GM23338 (cell line): ENCODE measurements around the gene SFI1. TPM values are rescaled to one million over a fixed set of nuclear protein-coding genes. Genes with fewer than 3 reads are reported as not detected.

Experiments used
- ATAC-seq: fragments of 200-7000 bp; cut with Tn5 transposase; 3 replicates; pipeline ENCODE4 v1.9.1; 2020
- DNase-seq: peaks from one replicate; pipeline ENCODE4 v3.0.0-alpha.2; 2015; ENCODE audit warnings: low spot score
- H2AFZ ChIP-seq: fragments of 200-600 bp; sonication (generic); 2 replicates; pipeline ENCODE4 v1.8.0; 2016; ENCODE audit warnings: antibody characterized with exemption, mild to moderate bottlenecking, moderate library complexity
- H3F3A ChIP-seq: fragments of 200-600 bp; sonication (generic); replicated peaks from 2 replicates; pipeline ENCODE4 v1.8.0; 2017; ENCODE audit warnings: antibody characterized with exemption, mixed run types, low read depth
- H3K27ac ChIP-seq: fragments of 200-600 bp; sonication (generic); 2 replicates; pipeline ENCODE4 v1.6.1; 2016; ENCODE audit warnings: low read depth
- H3K27me3 ChIP-seq: fragments of 200-600 bp; sonication (generic); 2 replicates; pipeline ENCODE4 v1.8.0; 2016; ENCODE audit warnings: mild to moderate bottlenecking, mixed run types, moderate library complexity; ENCODE audit not compliant: insufficient read depth
- H3K36me3 ChIP-seq: fragments of 200-600 bp; sonication (generic); 2 replicates; pipeline ENCODE4 v1.8.0; 2016; ENCODE audit warnings: mild to moderate bottlenecking; ENCODE audit not compliant: insufficient read depth
- H3K4me1 ChIP-seq: fragments of 200-600 bp; sonication (generic); 2 replicates; pipeline ENCODE4 v1.8.0; 2016; ENCODE audit warnings: mild to moderate bottlenecking, moderate library complexity; ENCODE audit not compliant: insufficient read depth
- H3K4me2 ChIP-seq: fragments of 200-600 bp; sonication (generic); 2 replicates; pipeline ENCODE4 v1.7.1; 2017; ENCODE audit warnings: mixed run types
- H3K4me3 ChIP-seq: fragments of 200-600 bp; sonication (generic); 2 replicates; pipeline ENCODE4 v1.6.1; 2016; ENCODE audit warnings: mixed run types
- H3K79me2 ChIP-seq: fragments of 200-600 bp; sonication (generic); replicated peaks from 2 replicates; pipeline ENCODE4 v1.8.0; 2017; ENCODE audit warnings: mild to moderate bottlenecking; ENCODE audit not compliant: insufficient read depth
- H3K9me2 ChIP-seq: fragments of 200-600 bp; sonication (generic); 2 replicates; pipeline ENCODE4 v1.8.0; 2017; ENCODE audit not compliant: insufficient read depth
- H4K20me1 ChIP-seq: fragments of 200-600 bp; sonication (generic); replicated peaks from 2 replicates; pipeline ENCODE4 v1.8.0; 2017; ENCODE audit warnings: mild to moderate bottlenecking; ENCODE audit not compliant: insufficient read depth
- H3K27ac Mint-ChIP-seq: 2 replicates; pipeline ENCODE4 v1.8.0; 2020; ENCODE audit warnings: inconsistent platforms, mild to moderate bottlenecking, moderate library complexity, mixed read lengths
- H3K27me3 Mint-ChIP-seq: 3 replicates; pipeline ENCODE4 v1.8.0; 2022; ENCODE audit warnings: low read depth, mild to moderate bottlenecking, moderate library complexity, mixed read lengths, inconsistent platforms; ENCODE audit not compliant: insufficient read depth, poor library complexity
- H3K36me3 Mint-ChIP-seq: 3 replicates; pipeline ENCODE4 v1.8.0; 2021; ENCODE audit warnings: low read depth, mild to moderate bottlenecking, inconsistent platforms, moderate library complexity, mixed read lengths
- H3K4me1 Mint-ChIP-seq: 3 replicates; pipeline ENCODE4 v1.8.0; 2020; ENCODE audit warnings: mild to moderate bottlenecking, inconsistent platforms, mixed read lengths
- H3K4me3 Mint-ChIP-seq: 3 replicates; pipeline ENCODE4 v1.8.0; 2021; ENCODE audit warnings: moderate library complexity, mild to moderate bottlenecking, inconsistent platforms, mixed read lengths
- H3K9me3 Mint-ChIP-seq: 3 replicates; pipeline ENCODE4 v1.8.0; 2020; ENCODE audit warnings: moderate library complexity, mild to moderate bottlenecking, inconsistent platforms, mixed read lengths
- CREB1 ChIP-seq: fragments of 250-450 bp; sonication (Bioruptor Pico); IDR thresholded peaks from 2 replicates; pipeline ENCODE4 v1.5.0; 2020; ENCODE audit warnings: low read depth, mild to moderate bottlenecking, moderate library complexity
- EZH2 ChIP-seq: fragments of 200-600 bp; sonication (generic); IDR thresholded peaks from one replicate; pipeline ENCODE4 v1.8.0; 2017; ENCODE audit warnings: antibody characterized with exemption, mild to moderate bottlenecking, low read depth; ENCODE audit not compliant: unreplicated experiment
- EZH2phosphoT487 ChIP-seq: fragments of 200-600 bp; sonication (generic); IDR thresholded peaks from one replicate; pipeline ENCODE4 v1.8.1; 2018; ENCODE audit warnings: antibody characterized with exemption; ENCODE audit not compliant: unreplicated experiment
- POLR2AphosphoS5 ChIP-seq: IDR thresholded peaks from 2 replicates; pipeline ENCODE4 v1.6.1; 2016; ENCODE audit warnings: antibody characterized with exemption, low read depth
- ZNF331 ChIP-seq: fragments of 250-450 bp; sonication (Bioruptor Pico); IDR thresholded peaks from 2 replicates; pipeline ENCODE4 v1.5.0; 2020; ENCODE audit warnings: low read depth, mild to moderate bottlenecking, moderate library complexity
- polyA plus RNA-seq: library from polyadenylated mRNA; unstranded; fragments of >200 nt; fragmentation: Nextera tagmentation; extraction: Ambion mirVana; gene quantifications from 2 replicates; pipeline ENCODE4 v1.2.1, GENCODE V29; 2016
- total RNA-seq: library from RNA; depleted of rRNA; stranded (reverse); fragments of >200 nt; shearing (Covaris generic); gene quantifications from 2 replicates; pipeline ENCODE4 v1.2.3, GENCODE V29; 2014
- TF ChIP-seq, protein P1 (sequence below): IDR thresholded peaks from one replicate; pipeline ENCODE4 v1.6.1; 2018; ENCODE audit warnings: antibody characterized with exemption; ENCODE audit not compliant: unreplicated experiment
- TF ChIP-seq, protein P2 (sequence below), 2 experiments: fragments of 200-600 bp in 1 of 2; sonication (generic) in 1 of 2; conservative IDR thresholded peaks; 2 replicates each; pipeline versions ENCODE4 v1.5.1 to v1.6.1; 2016 to 2017; ENCODE audit warnings: antibody characterized with exemption in 2 of 2, low read depth in 2 of 2, mild to moderate bottlenecking in 2 of 2, moderate library complexity in 1 of 2
- TF ChIP-seq, protein P3 (sequence below): fragments of 250-450 bp; sonication (Bioruptor Pico); IDR thresholded peaks from 2 replicates; pipeline ENCODE4 v1.5.0; 2020; ENCODE audit warnings: mild to moderate bottlenecking, moderate library complexity
- TF ChIP-seq, protein P4 (sequence below): IDR thresholded peaks from 2 replicates; pipeline ENCODE4 v1.6.1; 2016; ENCODE audit warnings: antibody characterized with exemption

Gene SFI1
- total and polyA plus RNA-seq, 2 experiments from 2014 or later, result 16.7 to 25.6 TPM

DNA sequence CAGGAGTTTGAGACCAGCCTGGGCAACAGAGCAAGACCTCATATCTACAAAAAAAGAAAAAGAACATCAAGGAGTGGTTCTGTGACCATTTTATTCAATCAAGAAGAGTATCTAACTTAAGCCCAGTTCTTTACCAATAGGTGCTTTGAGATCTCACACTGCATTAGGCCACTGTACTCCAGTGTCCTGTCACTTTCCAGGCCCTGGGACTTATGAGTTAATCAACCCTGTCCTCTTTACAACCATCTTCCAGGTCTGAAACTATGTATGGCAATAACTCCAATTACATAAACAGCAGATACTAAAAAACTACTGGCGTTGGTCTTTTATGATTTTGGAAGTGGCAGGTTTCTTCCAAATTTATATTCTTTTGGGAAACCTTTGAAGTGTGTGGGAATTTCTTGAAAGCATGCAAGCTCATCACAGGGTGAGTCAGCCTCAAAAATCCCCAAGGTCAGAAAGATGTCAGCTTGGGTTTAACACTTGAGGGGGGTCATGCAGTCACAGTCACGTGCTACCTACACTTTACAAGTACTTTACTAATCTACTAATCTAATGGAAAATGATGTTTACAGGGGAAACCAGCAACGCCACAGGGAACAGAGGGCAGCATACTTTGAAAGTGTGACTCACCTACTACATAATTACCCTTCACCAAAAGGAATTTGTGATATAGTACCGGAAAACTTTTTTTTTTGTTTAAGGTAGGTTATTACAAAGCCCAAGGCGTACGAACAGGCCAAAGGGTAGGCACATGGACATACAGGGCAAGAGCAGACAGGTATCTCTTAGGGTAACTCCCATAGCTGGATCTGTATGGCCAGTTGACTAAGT is 150.1 kb downstream of the SFI1 start:
- Histone ChIP-seq H3K79me2 (peaks cover 65% of the 10 kb centered on the region), H3K4me1 (peaks cover 32% of the 10 kb centered on the region), H3K27me3 (no peaks in the 10 kb centered on the region), H3F3A (0 out of 2 replicates have a peak, but pooled peaks cover 3% of the 10 kb centered on the region), H3K9me2 (no peaks in the 10 kb centered on the region), H4K20me1 (peaks cover 17% of the 10 kb centered on the region), H2AFZ (no peak overlapping the region), H3K4me3 (no peak overlapping the region), H3K4me2 (no peak overlapping the region), H3K36me3 (peaks cover 18% of the 10 kb centered on the region), H3K27ac (peak overlapping the region; percentile 84)
- ATAC-seq, result no peak
- Mint-ChIP-seq H3K27ac (no peak overlapping the region; the same call in none of the 2 replicates), H3K9me3 (no peaks in the 10 kb centered on the region), H3K4me3 (no peak overlapping the region), H3K4me1 (peaks cover 25% of the 10 kb centered on the region), H3K27me3 (peaks cover 6% of the 10 kb centered on the region), H3K36me3 (peaks cover 55% of the 10 kb centered on the region; the same call in 2 of the 3 replicates)
- TF ChIP-seq, protein P1, sequence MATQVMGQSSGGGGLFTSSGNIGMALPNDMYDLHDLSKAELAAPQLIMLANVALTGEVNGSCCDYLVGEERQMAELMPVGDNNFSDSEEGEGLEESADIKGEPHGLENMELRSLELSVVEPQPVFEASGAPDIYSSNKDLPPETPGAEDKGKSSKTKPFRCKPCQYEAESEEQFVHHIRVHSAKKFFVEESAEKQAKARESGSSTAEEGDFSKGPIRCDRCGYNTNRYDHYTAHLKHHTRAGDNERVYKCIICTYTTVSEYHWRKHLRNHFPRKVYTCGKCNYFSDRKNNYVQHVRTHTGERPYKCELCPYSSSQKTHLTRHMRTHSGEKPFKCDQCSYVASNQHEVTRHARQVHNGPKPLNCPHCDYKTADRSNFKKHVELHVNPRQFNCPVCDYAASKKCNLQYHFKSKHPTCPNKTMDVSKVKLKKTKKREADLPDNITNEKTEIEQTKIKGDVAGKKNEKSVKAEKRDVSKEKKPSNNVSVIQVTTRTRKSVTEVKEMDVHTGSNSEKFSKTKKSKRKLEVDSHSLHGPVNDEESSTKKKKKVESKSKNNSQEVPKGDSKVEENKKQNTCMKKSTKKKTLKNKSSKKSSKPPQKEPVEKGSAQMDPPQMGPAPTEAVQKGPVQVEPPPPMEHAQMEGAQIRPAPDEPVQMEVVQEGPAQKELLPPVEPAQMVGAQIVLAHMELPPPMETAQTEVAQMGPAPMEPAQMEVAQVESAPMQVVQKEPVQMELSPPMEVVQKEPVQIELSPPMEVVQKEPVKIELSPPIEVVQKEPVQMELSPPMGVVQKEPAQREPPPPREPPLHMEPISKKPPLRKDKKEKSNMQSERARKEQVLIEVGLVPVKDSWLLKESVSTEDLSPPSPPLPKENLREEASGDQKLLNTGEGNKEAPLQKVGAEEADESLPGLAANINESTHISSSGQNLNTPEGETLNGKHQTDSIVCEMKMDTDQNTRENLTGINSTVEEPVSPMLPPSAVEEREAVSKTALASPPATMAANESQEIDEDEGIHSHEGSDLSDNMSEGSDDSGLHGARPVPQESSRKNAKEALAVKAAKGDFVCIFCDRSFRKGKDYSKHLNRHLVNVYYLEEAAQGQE, result no peak
- no peak for TF ChIP-seq EZH2
- TF ChIP-seq, protein P2, sequence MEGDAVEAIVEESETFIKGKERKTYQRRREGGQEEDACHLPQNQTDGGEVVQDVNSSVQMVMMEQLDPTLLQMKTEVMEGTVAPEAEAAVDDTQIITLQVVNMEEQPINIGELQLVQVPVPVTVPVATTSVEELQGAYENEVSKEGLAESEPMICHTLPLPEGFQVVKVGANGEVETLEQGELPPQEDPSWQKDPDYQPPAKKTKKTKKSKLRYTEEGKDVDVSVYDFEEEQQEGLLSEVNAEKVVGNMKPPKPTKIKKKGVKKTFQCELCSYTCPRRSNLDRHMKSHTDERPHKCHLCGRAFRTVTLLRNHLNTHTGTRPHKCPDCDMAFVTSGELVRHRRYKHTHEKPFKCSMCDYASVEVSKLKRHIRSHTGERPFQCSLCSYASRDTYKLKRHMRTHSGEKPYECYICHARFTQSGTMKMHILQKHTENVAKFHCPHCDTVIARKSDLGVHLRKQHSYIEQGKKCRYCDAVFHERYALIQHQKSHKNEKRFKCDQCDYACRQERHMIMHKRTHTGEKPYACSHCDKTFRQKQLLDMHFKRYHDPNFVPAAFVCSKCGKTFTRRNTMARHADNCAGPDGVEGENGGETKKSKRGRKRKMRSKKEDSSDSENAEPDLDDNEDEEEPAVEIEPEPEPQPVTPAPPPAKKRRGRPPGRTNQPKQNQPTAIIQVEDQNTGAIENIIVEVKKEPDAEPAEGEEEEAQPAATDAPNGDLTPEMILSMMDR (conservative IDR thresholded peaks at IDR 0.05; ENCODE audit: low read depth in 2 of 2), result no peak
- TF ChIP-seq, protein P3, sequence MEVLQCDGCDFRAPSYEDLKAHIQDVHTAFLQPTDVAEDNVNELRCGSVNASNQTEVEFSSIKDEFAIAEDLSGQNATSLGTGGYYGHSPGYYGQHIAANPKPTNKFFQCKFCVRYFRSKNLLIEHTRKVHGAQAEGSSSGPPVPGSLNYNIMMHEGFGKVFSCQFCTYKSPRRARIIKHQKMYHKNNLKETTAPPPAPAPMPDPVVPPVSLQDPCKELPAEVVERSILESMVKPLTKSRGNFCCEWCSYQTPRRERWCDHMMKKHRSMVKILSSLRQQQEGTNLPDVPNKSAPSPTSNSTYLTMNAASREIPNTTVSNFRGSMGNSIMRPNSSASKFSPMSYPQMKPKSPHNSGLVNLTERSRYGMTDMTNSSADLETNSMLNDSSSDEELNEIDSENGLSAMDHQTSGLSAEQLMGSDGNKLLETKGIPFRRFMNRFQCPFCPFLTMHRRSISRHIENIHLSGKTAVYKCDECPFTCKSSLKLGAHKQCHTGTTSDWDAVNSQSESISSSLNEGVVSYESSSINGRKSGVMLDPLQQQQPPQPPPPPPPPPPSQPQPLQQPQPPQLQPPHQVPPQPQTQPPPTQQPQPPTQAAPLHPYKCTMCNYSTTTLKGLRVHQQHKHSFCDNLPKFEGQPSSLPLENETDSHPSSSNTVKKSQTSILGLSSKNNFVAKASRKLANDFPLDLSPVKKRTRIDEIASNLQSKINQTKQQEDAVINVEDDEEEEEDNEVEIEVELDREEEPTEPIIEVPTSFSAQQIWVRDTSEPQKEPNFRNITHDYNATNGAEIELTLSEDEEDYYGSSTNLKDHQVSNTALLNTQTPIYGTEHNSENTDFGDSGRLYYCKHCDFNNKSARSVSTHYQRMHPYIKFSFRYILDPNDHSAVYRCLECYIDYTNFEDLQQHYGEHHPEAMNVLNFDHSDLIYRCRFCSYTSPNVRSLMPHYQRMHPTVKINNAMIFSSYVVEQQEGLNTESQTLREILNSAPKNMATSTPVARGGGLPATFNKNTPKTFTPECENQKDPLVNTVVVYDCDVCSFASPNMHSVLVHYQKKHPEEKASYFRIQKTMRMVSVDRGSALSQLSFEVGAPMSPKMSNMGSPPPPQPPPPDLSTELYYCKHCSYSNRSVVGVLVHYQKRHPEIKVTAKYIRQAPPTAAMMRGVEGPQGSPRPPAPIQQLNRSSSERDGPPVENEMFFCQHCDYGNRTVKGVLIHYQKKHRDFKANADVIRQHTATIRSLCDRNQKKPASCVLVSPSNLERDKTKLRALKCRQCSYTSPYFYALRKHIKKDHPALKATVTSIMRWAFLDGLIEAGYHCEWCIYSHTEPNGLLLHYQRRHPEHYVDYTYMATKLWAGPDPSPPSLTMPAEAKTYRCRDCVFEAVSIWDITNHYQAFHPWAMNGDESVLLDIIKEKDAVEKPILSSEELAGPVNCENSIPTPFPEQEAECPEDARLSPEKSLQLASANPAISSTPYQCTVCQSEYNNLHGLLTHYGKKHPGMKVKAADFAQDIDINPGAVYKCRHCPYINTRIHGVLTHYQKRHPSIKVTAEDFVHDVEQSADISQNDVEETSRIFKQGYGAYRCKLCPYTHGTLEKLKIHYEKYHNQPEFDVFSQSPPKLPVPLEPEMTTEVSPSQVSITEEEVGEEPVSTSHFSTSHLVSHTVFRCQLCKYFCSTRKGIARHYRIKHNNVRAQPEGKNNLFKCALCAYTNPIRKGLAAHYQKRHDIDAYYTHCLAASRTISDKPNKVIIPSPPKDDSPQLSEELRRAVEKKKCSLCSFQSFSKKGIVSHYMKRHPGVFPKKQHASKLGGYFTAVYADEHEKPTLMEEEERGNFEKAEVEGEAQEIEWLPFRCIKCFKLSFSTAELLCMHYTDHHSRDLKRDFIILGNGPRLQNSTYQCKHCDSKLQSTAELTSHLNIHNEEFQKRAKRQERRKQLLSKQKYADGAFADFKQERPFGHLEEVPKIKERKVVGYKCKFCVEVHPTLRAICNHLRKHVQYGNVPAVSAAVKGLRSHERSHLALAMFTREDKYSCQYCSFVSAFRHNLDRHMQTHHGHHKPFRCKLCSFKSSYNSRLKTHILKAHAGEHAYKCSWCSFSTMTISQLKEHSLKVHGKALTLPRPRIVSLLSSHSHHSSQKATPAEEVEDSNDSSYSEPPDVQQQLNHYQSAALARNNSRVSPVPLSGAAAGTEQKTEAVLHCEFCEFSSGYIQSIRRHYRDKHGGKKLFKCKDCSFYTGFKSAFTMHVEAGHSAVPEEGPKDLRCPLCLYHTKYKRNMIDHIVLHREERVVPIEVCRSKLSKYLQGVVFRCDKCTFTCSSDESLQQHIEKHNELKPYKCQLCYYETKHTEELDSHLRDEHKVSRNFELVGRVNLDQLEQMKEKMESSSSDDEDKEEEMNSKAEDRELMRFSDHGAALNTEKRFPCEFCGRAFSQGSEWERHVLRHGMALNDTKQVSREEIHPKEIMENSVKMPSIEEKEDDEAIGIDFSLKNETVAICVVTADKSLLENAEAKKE (CRISPR knock-in tag), result no peak
- TF ChIP-seq, protein P4, sequence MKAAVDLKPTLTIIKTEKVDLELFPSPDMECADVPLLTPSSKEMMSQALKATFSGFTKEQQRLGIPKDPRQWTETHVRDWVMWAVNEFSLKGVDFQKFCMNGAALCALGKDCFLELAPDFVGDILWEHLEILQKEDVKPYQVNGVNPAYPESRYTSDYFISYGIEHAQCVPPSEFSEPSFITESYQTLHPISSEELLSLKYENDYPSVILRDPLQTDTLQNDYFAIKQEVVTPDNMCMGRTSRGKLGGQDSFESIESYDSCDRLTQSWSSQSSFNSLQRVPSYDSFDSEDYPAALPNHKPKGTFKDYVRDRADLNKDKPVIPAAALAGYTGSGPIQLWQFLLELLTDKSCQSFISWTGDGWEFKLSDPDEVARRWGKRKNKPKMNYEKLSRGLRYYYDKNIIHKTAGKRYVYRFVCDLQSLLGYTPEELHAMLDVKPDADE, result no peak
- no peak for TF ChIP-seq CREB1
- TF ChIP-seq POLR2AphosphoS5, result no peak
- TF ChIP-seq ZNF331, result no peak
- TF ChIP-seq EZH2phosphoT487, result no peak
- no peak for DNase-seq
